H1 (cell line): ENCODE data around the gene C3orf22. TPM values are rescaled to one million over a fixed set of nuclear protein-coding genes. Genes with fewer than 3 reads are reported as not detected.

Experiments used
- CTCF ChIA-PET: fragments of 300-600 bp; sonication (Branson Sonifier 250); formaldehyde crosslinking; loops from one replicate; lab custom pipeline; 2021; ENCODE audit not compliant: partially characterized antibody; lab: Charles Lee
- POLR2A ChIA-PET: fragments of 300-600 bp; sonication (Branson Sonifier 250); formaldehyde crosslinking; loops from one replicate; lab custom pipeline; 2021; ENCODE audit warnings: inconsistent platforms; ENCODE audit not compliant: partially characterized antibody; lab: Charles Lee
- DNase-seq, 2 experiments: peaks; one replicate each; pipeline versions ENCODE4 v3.0.0 to v3.0.0-alpha.2; 2010 to 2022; ENCODE audit warnings: low spot score in 2 of 2, low read depth in 1 of 2, mixed read lengths in 1 of 2
- FAIRE-seq: peaks from 2 replicates; lab custom pipeline; 2011; peaks lifted over from hg19 to GRCh38; lab: Jason Lieb, UNC
- H2AFZ ChIP-seq: 2 replicates; pipeline ENCODE4 v1.8.1; 2012; ENCODE audit warnings: low read length, inconsistent platforms
- H2AK5ac ChIP-seq: 2 replicates; pipeline ENCODE4 v1.6.1; 2013; ENCODE audit warnings: low read depth, low read length
- H2BK120ac ChIP-seq: replicated peaks from 2 replicates; pipeline ENCODE3; 2013; ENCODE audit warnings: low read depth, low read length, inconsistent platforms
- H2BK12ac ChIP-seq: 2 replicates; pipeline ENCODE4 v1.6.1; 2013; ENCODE audit warnings: low read depth, low read length
- H2BK15ac ChIP-seq: 2 replicates; pipeline ENCODE4 v1.6.1; 2013; ENCODE audit warnings: low read length
- H2BK20ac ChIP-seq: 2 replicates; pipeline ENCODE4 v1.6.1; 2013; ENCODE audit warnings: low read length
- H2BK5ac ChIP-seq: 2 replicates; pipeline ENCODE4 v1.6.1; 2013; ENCODE audit warnings: low read depth, low read length
- H3K14ac ChIP-seq: 2 replicates; pipeline ENCODE4 v1.6.1; 2013; ENCODE audit warnings: inconsistent platforms; ENCODE audit not compliant: insufficient read length
- H3K18ac ChIP-seq: 2 replicates; pipeline ENCODE4 v1.6.1; 2013; ENCODE audit warnings: low read length; ENCODE audit errors: extremely low read depth
- H3K23ac ChIP-seq: 2 replicates; pipeline ENCODE4 v1.6.1; 2013; ENCODE audit warnings: inconsistent platforms; ENCODE audit not compliant: insufficient read length
- H3K23me2 ChIP-seq: 2 replicates; pipeline ENCODE4 v1.6.1; 2013; ENCODE audit warnings: low read depth, low read length
- H3K27ac ChIP-seq: 2 replicates; pipeline ENCODE4 v1.6.1; 2011; ENCODE audit warnings: low read depth, low read length, inconsistent platforms
- H3K27me3 ChIP-seq, 4 experiments: replicated peaks in 1 of 4; 1 replicate in 1 of 4; 2 replicates in 3 of 4; pipeline versions ENCODE4 v1.6.1 to v1.8.1; 2011 to 2013; ENCODE audit warnings: low read length in 3 of 4, mild to moderate bottlenecking in 3 of 4, inconsistent platforms in 2 of 4, mixed read lengths in 2 of 4, moderate library complexity in 1 of 4; ENCODE audit not compliant: control insufficient read depth in 3 of 4, insufficient read depth in 3 of 4; ENCODE audit errors: extremely low read depth in 1 of 4
- H3K36me3 ChIP-seq, 4 experiments: 2 replicates each; pipeline versions ENCODE4 v1.6.1 to v1.8.1; 2011 to 2013; ENCODE audit warnings: mild to moderate bottlenecking in 4 of 4, low read length in 3 of 4, moderate library complexity in 2 of 4, control low read depth in 1 of 4, inconsistent platforms in 1 of 4; ENCODE audit not compliant: insufficient read depth in 4 of 4, control insufficient read depth in 2 of 4
- H3K4ac ChIP-seq: replicated peaks from 2 replicates; pipeline ENCODE3; 2013; ENCODE audit warnings: low read length, low read depth, mixed read lengths, inconsistent platforms; ENCODE audit not compliant: insufficient read length
- H3K4me1 ChIP-seq, 4 experiments: replicated peaks in 1 of 4; 1 replicate in 1 of 4; 2 replicates in 3 of 4; pipeline versions ENCODE4 v1.6.1 to v1.8.1; 2011 to 2013; ENCODE audit warnings: low read length in 3 of 4, inconsistent platforms in 2 of 4, mixed read lengths in 1 of 4; ENCODE audit not compliant: insufficient read depth in 4 of 4, control insufficient read depth in 3 of 4
- H3K4me2 ChIP-seq, 2 experiments: 2 replicates each; pipeline versions ENCODE4 v1.6.1 to v1.8.1; 2011 to 2013; ENCODE audit warnings: low read depth in 2 of 2, low read length in 2 of 2, control low read depth in 1 of 2, inconsistent platforms in 1 of 2, mild to moderate bottlenecking in 1 of 2; ENCODE audit not compliant: insufficient read depth in 1 of 2
- H3K4me3 ChIP-seq, 4 experiments: fragments of 200-600, 300-600 bp in 1 of 4; sonication (generic), shearing (Covaris generic), sonication (Bioruptor Twin) in 1 of 4; 2 replicates each; pipeline versions ENCODE4 v1.5.1 to v1.8.1; 2011 to 2016; ENCODE audit warnings: low read length in 4 of 4, low read depth in 3 of 4, control low read depth in 2 of 4, inconsistent platforms in 2 of 4, mild to moderate bottlenecking in 2 of 4, mixed read lengths in 1 of 4, moderate library complexity in 1 of 4; ENCODE audit not compliant: insufficient read depth in 2 of 4; ENCODE audit errors: extremely low read depth in 1 of 4
- H3K56ac ChIP-seq: replicated peaks from 2 replicates; pipeline ENCODE3; 2013; ENCODE audit warnings: low read depth, mild to moderate bottlenecking, mixed read lengths, low read length, inconsistent platforms; ENCODE audit not compliant: insufficient read length
- H3K79me1 ChIP-seq: 2 replicates; pipeline ENCODE4 v1.6.1; 2013; ENCODE audit warnings: low read depth, low read length, control low read depth
- H3K79me2 ChIP-seq, 2 experiments: 2 replicates each; pipeline versions ENCODE4 v1.6.1 to v1.8.1; 2012 to 2013; ENCODE audit warnings: low read length in 2 of 2, mild to moderate bottlenecking in 2 of 2, inconsistent platforms in 1 of 2; ENCODE audit not compliant: insufficient read depth in 2 of 2, control insufficient read depth in 1 of 2
- H3K9ac ChIP-seq, 4 experiments: replicated peaks in 1 of 4; 1 replicate in 1 of 4; 2 replicates in 3 of 4; pipeline versions ENCODE4 v1.6.1 to v1.8.1; 2011 to 2013; ENCODE audit warnings: low read depth in 3 of 4, low read length in 3 of 4, control low read depth in 2 of 4, mild to moderate bottlenecking in 2 of 4, moderate library complexity in 2 of 4, inconsistent platforms in 1 of 4; ENCODE audit errors: extremely low read depth in 1 of 4
- H3K9me3 ChIP-seq, 2 experiments: 2 replicates each; pipeline versions ENCODE4 v1.6.1 to v1.8.1; 2012 to 2013; ENCODE audit warnings: mild to moderate bottlenecking in 2 of 2, moderate library complexity in 2 of 2, control low read depth in 1 of 2, inconsistent platforms in 1 of 2, low read depth in 1 of 2, low read length in 1 of 2, mixed read lengths in 1 of 2; ENCODE audit not compliant: insufficient read depth in 2 of 2
- H4K20me1 ChIP-seq, 2 experiments: replicated peaks in 1 of 2; 2 replicates each; pipeline versions ENCODE3 to v1.8.1; 2011 to 2013; ENCODE audit warnings: inconsistent platforms in 2 of 2, low read length in 2 of 2, mild to moderate bottlenecking in 1 of 2; ENCODE audit not compliant: insufficient read depth in 2 of 2, control insufficient read depth in 1 of 2
- H4K5ac ChIP-seq: 2 replicates; pipeline ENCODE4 v1.6.1; 2013; ENCODE audit warnings: low read length, low read depth, mixed read lengths, inconsistent platforms; ENCODE audit not compliant: insufficient read length
- H4K8ac ChIP-seq: 2 replicates; pipeline ENCODE4 v1.8.0; 2013; ENCODE audit warnings: mild to moderate bottlenecking, moderate library complexity, low read length, inconsistent platforms; ENCODE audit not compliant: insufficient read depth; ENCODE audit errors: extremely low read depth
- H4K91ac ChIP-seq: replicated peaks from 2 replicates; pipeline ENCODE3; 2013; ENCODE audit warnings: low read length, mixed read lengths, inconsistent platforms; ENCODE audit not compliant: insufficient read length
- BACH1 ChIP-seq: IDR thresholded peaks from 2 replicates; pipeline ENCODE4 v1.6.1; 2012; ENCODE audit warnings: low read length, improper control_type of control experiment
- CBX5 ChIP-seq: fragments of 300-800, 300-1000 bp; sonication (generic); IDR thresholded peaks from 2 replicates; pipeline ENCODE4 v1.7.1; 2016; ENCODE audit warnings: antibody characterized with exemption, low read length, low read depth
- CEBPB ChIP-seq: IDR thresholded peaks from 2 replicates; pipeline ENCODE4 v1.6.1; 2012; ENCODE audit warnings: low read depth, low read length
- CHD2 ChIP-seq: IDR thresholded peaks from 2 replicates; pipeline ENCODE4 v1.6.1; 2012; ENCODE audit warnings: low read length, improper control_type of control experiment
- KDM1A ChIP-seq: fragments of 200-600, 300-600 bp; sonication (generic); IDR thresholded peaks from 2 replicates; pipeline ENCODE4 v1.7.1; 2016; ENCODE audit warnings: mild to moderate bottlenecking, low read length, borderline replicate concordance
- NRF1 ChIP-seq: IDR thresholded peaks from 2 replicates; pipeline ENCODE4 v1.6.1; 2011; ENCODE audit warnings: mild to moderate bottlenecking, low read depth, low read length, improper control_type of control experiment
- RBBP5 ChIP-seq: IDR thresholded peaks from 2 replicates; pipeline ENCODE4 v1.7.1; 2012; ENCODE audit warnings: low read depth, mild to moderate bottlenecking, inconsistent platforms, low read length, moderate library complexity, borderline replicate concordance
- SAP30 ChIP-seq: fragments of 300-600 bp; sonication (generic); IDR thresholded peaks from 2 replicates; pipeline ENCODE4 v1.7.1; 2012; ENCODE audit warnings: low read length, moderate library complexity, mild to moderate bottlenecking, inconsistent platforms; ENCODE audit not compliant: insufficient read depth, insufficient replicate concordance
- SIRT6 ChIP-seq: IDR thresholded peaks from one replicate; pipeline ENCODE4 v1.7.1; 2012; ENCODE audit warnings: low read length, inconsistent platforms
- TAF7 ChIP-seq: optimal IDR thresholded peaks from 2 replicates; pipeline ENCODE3; 2011; ENCODE audit warnings: low read depth, mild to moderate bottlenecking, inconsistent platforms, low read length, moderate library complexity, borderline replicate concordance
- YY1 ChIP-seq: IDR thresholded peaks from 2 replicates; pipeline ENCODE4 v1.6.1; 2011; ENCODE audit warnings: low read depth, mild to moderate bottlenecking, low read length
- WGBS, 2 experiments: shearing (Covaris generic) in 1 of 2; methylation state at CpG; one replicate each; pipeline versions ENCODE4 v1.1.6 to v1.1.7; 2013 to 2015; ENCODE audit warnings: low lambda C conversion rate in 2 of 2, mixed read lengths in 2 of 2, inconsistent platforms in 1 of 2, low coverage in 1 of 2, missing lambda C conversion rate in 1 of 2; ENCODE audit not compliant: insufficient replicate concordance in 2 of 2, insufficient coverage in 1 of 2, insufficient read length in 1 of 2; ENCODE audit errors: extremely low coverage in 1 of 2, missing lambda C conversion rate in 1 of 2; 5-methylcytosine and 5-hydroxymethylcytosine counted together
- polyA plus RNA-seq, 7 experiments: library from polyadenylated mRNA; depleted of rRNA in 3 of 7; stranded (reverse) in 5 of 7; unstranded in 2 of 7; fragments of >200 nt in 5 of 7; fragments of 200-250 nt in 2 of 7; gene quantifications; 1 replicate in 5 of 7; 2 replicates in 1 of 7; 4 replicates in 1 of 7; pipeline versions ENCODE4 v1.2.1 to v1.2.3, GENCODE V29; 2011 to 2013; ENCODE audit warnings: missing spikeins in 2 of 7, mixed read lengths in 2 of 7
- total RNA-seq: library from RNA; stranded (reverse); fragmentation: NEBNext Ultra II Directional; extraction: Animal tissue kit (Norgen Biotek cat#: 25700); gene quantifications from 2 replicates; pipeline ENCODE4 v1.2.1, GENCODE V29; 2021
- TF ChIP-seq, protein P1 (sequence below): IDR thresholded peaks from 2 replicates; pipeline ENCODE4 v1.6.1; 2011; ENCODE audit warnings: low read depth, mild to moderate bottlenecking, low read length; ENCODE audit not compliant: insufficient read depth

The C3orf22 gene
- total and polyA plus RNA-seq, 2 of the 8 experiments (the other 6 are each of a cell fraction or from before 2014, with no cell fraction given) = not detected

- Histone ChIP-seq H3K23me2 (peaks cover 7% of the 10 kb centered on the region; the same call in 1 of the 2 replicates), H3K14ac (no peak overlapping the region), H3K4me2 (no peak overlapping the region), H3K27me3 (peaks cover 0 to 5% (median 2%) of the 10 kb centered on the region in 4 experiments; a peak in 1 of 7 replicates), H4K5ac (no peak overlapping the region), H4K20me1 (peaks cover 0 to 5% of the 10 kb centered on the region in 2 experiments), H3K79me2 (no peaks in the 10 kb centered on the region), H2BK5ac (no peak overlapping the region), H2BK20ac (no peak overlapping the region), H3K9ac (no peak overlapping the region), H3K79me1 (no peaks in the 10 kb centered on the region), H3K4ac (no peak overlapping the region), H2BK12ac (no peak overlapping the region), H4K91ac (no peak overlapping the region), H2AFZ (no peak overlapping the region), H3K23ac (no peak overlapping the region), H2BK15ac (no peak overlapping the region), H3K56ac (no peak overlapping the region), H3K4me3 (no peak overlapping the region), H3K9me3 (no peaks in the 10 kb centered on the region), H3K27ac (no peak overlapping the region), H4K8ac (no peak overlapping the region), H2AK5ac (no peak overlapping the region), H3K18ac (no peak overlapping the region), H3K36me3 (no peaks in the 10 kb centered on the region; a peak in 1 of 8 replicates), H2BK120ac (no peak overlapping the region), H3K4me1 (no peaks in the 10 kb centered on the region)
- TF ChIP-seq, protein P1, sequence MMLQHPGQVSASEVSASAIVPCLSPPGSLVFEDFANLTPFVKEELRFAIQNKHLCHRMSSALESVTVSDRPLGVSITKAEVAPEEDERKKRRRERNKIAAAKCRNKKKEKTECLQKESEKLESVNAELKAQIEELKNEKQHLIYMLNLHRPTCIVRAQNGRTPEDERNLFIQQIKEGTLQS = no peak
- TF ChIP-seq CBX5 = no peak
- TF ChIP-seq TAF7 = no peak
- TF ChIP-seq BACH1 = no peak
- TF ChIP-seq YY1 = no peak
- no peak for TF ChIP-seq KDM1A
- no peak for TF ChIP-seq RBBP5
- no peak for TF ChIP-seq SIRT6
- no peak for TF ChIP-seq SAP30
- TF ChIP-seq CEBPB = no peak
- TF ChIP-seq CHD2 = no peak
- no peak for TF ChIP-seq NRF1
- 63% methylated on average over 5 of the region's 5 CpGs; no CpG with 5 or more reads in 1 of the 2 experiments for WGBS, 2 experiments
- FAIRE-seq = no peak
- no peak for DNase-seq
- CTCF ChIA-PET = interaction anchor here (0.5 kb wide), 1 partner anchor 607 kb away, joined by 3 read pairs; no protein-coding TSS in a partner anchor
- POLR2A ChIA-PET = no interaction called here
These were observed 19.8 kb downstream of the C3orf22 start for GRCh38 chr3:126538966-126539365.
